Kidney (tissue), 14 donors: Measurements from ENCODE around the gene RBM10. TPM values are rescaled to one million over a fixed set of nuclear protein-coding genes. Genes with fewer than 3 reads are reported as not detected.

Experiments
- DNase-seq, 5 donors: peaks; one replicate each; pipeline ENCODE4 v3.0.0-alpha.2; 2013 to 2020
- FAIRE-seq: peaks from 2 replicates; lab custom pipeline; 2012; peaks lifted over from hg19 to GRCh38; lab: Jason Lieb, UNC
- H3K27ac ChIP-seq, 2 donors: one replicate each; pipeline ENCODE4 v1.7.0; 2013; ENCODE audit warnings: low read depth in 2 of 2, low read length in 2 of 2, inconsistent platforms in 1 of 2
- H3K27me3 ChIP-seq: one replicate; pipeline ENCODE4 v1.7.1; 2013; ENCODE audit warnings: low read length, inconsistent platforms; ENCODE audit not compliant: control insufficient read depth, insufficient read depth
- H3K36me3 ChIP-seq, 3 donors: one replicate each; pipeline versions ENCODE4 v1.7.0 to v1.7.1; 2013; ENCODE audit warnings: low read length in 3 of 3, control low read depth in 1 of 3, inconsistent platforms in 1 of 3; ENCODE audit not compliant: insufficient read depth in 3 of 3, control insufficient read depth in 2 of 3
- H3K4me1 ChIP-seq, 3 donors: one replicate each; pipeline versions ENCODE4 v1.7.0 to v1.7.1; 2013; ENCODE audit warnings: low read length in 3 of 3, inconsistent platforms in 1 of 3, low read depth in 1 of 3; ENCODE audit not compliant: control insufficient read depth in 2 of 3, insufficient read depth in 2 of 3
- H3K4me3 ChIP-seq, 3 donors: one replicate each; pipeline versions ENCODE4 v1.7.0 to v1.8.1; 2013; ENCODE audit warnings: low read length in 3 of 3, control low read depth in 1 of 3, inconsistent platforms in 1 of 3
- H3K9ac ChIP-seq, 3 donors: one replicate each; pipeline versions ENCODE4 v1.7.0 to v1.7.1; 2013; ENCODE audit warnings: low read length in 3 of 3, control low read depth in 1 of 3, inconsistent platforms in 1 of 3
- H3K9me3 ChIP-seq, 3 donors: one replicate each; pipeline versions ENCODE4 v1.7.0 to v1.7.1; 2013; ENCODE audit warnings: low read length in 3 of 3, control low read depth in 1 of 3, inconsistent platforms in 1 of 3; ENCODE audit not compliant: control insufficient read depth in 2 of 3, insufficient read depth in 1 of 3
- intact Hi-C: fragments of 100-400 bp; cut with DNase I; formaldehyde crosslinking; loops from one replicate; pipeline ENCODE4 v1.11.1; 2022
- polyA plus RNA-seq: library from polyadenylated mRNA; stranded (reverse); fragments of 350-450 nt; fragmentation: Illumina TruSeq; extraction: RNeasy Lipid Tissue Mini Kit (QIAGEN cat#74804); gene quantifications from one replicate; pipeline ENCODE4 v1.2.3, GENCODE V29; 2014; ENCODE audit warnings: low read depth, low replicate concordance; ENCODE audit not compliant: insufficient read depth
- total RNA-seq: library from RNA; stranded (reverse); fragmentation: NEBNext Ultra II Directional; extraction: Animal tissue kit (Norgen Biotek cat#: 25700); gene quantifications from one replicate; pipeline ENCODE4 v1.2.1, GENCODE V29; 2021
- TF ChIP-seq, protein P1 (sequence below): IDR thresholded peaks from 3 replicates; pipeline ENCODE4 v1.5.1; 2012; ENCODE audit warnings: mild to moderate bottlenecking, moderate library complexity, borderline replicate concordance; ENCODE audit not compliant: insufficient read depth; ENCODE audit errors: extremely low read depth
- donor health status: control.
- donor health status: control.
- donor health status: control.
- donor health status: control.
- donor health status: control.
- donor health status: DM: yes; HTN: yes; CAD: no.
- donor health status: Normal renal cell carcinoma (clear cell type).

Gene RBM10
- total and polyA plus RNA-seq, 2 donors from 2014 or later, result 27.5 to 31.7 TPM

- H3K27ac ChIP-seq, result no peak overlapping the region
- H3K4me1 ChIP-seq, result no peaks in the 10 kb centered on the region
- intact Hi-C loops, result no loop called here
- no peak overlapping the region for H3K4me3 ChIP-seq
- DNase-seq (peak in 1 of 5 donors; percentile 28), FAIRE-seq (no peak)
- no peaks in the 10 kb centered on the region for H3K9me3 ChIP-seq
- H3K9ac ChIP-seq, result no peak overlapping the region
- H3K27me3 ChIP-seq, result no peaks in the 10 kb centered on the region
- TF ChIP-seq, protein P1, sequence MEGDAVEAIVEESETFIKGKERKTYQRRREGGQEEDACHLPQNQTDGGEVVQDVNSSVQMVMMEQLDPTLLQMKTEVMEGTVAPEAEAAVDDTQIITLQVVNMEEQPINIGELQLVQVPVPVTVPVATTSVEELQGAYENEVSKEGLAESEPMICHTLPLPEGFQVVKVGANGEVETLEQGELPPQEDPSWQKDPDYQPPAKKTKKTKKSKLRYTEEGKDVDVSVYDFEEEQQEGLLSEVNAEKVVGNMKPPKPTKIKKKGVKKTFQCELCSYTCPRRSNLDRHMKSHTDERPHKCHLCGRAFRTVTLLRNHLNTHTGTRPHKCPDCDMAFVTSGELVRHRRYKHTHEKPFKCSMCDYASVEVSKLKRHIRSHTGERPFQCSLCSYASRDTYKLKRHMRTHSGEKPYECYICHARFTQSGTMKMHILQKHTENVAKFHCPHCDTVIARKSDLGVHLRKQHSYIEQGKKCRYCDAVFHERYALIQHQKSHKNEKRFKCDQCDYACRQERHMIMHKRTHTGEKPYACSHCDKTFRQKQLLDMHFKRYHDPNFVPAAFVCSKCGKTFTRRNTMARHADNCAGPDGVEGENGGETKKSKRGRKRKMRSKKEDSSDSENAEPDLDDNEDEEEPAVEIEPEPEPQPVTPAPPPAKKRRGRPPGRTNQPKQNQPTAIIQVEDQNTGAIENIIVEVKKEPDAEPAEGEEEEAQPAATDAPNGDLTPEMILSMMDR, result no peak
- peaks cover 35 to 75% (median 38%) of the 10 kb centered on the region in 3 donors for H3K36me3 ChIP-seq
Observed at GRCh38 chrX:47208108-47208507, 63.1 kb downstream of the RBM10 start.

GRCh38 chrX:47209508-47210238 is 64.7 kb downstream of the RBM10 start:
- H3K27ac ChIP-seq, result no peak overlapping the region
- peaks cover 41 to 81% (median 42%) of the 10 kb centered on the region in 3 donors for H3K36me3 ChIP-seq

DNA sequence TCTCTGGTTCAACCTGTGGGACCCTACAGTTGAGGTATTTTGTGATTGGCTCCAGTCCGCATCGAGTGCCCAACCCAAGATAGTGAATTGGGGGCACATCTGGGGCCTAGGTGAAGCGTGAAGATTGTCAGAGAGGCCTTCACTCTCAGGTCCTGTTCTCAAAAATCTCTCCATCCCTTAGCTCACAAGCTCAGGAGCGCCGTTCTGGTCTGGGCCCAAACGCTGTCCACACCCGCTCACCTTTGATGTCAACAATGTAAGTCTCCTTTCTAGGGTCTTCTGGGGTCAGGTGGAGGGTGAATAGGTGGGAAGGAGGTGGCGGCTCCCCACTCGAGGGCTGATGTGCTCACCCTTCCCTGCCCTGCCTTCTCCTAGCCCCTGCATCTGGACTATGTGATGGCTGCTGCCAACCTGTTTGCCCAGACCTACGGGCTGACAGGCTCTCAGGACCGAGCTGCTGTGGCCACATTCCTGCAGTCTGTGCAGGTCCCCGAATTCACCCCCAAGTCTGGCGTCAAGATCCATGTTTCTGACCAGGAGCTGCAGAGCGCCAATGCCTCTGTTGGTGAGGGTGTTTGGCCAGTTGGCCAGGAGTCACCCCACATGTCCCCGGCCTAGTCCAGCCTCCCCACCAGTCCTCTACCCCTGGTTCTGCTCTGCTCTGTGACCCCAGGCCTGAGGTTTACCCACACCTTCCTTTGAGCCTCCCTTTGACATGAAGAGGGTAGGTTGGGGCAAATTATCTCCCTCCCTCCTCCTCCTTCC is 65.8 kb downstream of the RBM10 start:
- no peak overlapping the region for H3K4me3 ChIP-seq
- no peaks in the 10 kb centered on the region for H3K4me1 ChIP-seq
- no peak overlapping the region for H3K9ac ChIP-seq
- intact Hi-C loops, result no loop called here
- FAIRE-seq, result no peak
- peak in 1 of 5 donors; percentile 55 for DNase-seq
- no peak overlapping the region for H3K27ac ChIP-seq
- TF ChIP-seq, protein P1, result no peak
- no peaks in the 10 kb centered on the region for H3K9me3 ChIP-seq
- H3K27me3 ChIP-seq, result no peaks in the 10 kb centered on the region
- peaks cover 39 to 80% (median 42%) of the 10 kb centered on the region in 3 donors for H3K36me3 ChIP-seq

More at GRCh38 chrX:47209508-47210238, 64.7 kb downstream of the RBM10 start:
- Histone ChIP-seq H3K4me1 (no peaks in the 10 kb centered on the region), H3K4me3 (no peak overlapping the region), H3K27me3 (no peaks in the 10 kb centered on the region), H3K9me3 (no peaks in the 10 kb centered on the region), H3K9ac (no peak overlapping the region)
- FAIRE-seq (no peak), DNase-seq (peak in 1 of 5 donors; percentile 40)
- TF ChIP-seq, protein P1, result no peak
- intact Hi-C loops, result no loop called here
